GM19099 (cell line): ENCODE measurements around the gene THOP1.
A peak's percentile ranks its signal among the peaks of the same experiment; 100 is the strongest.

Source experiments
- POLR2A ChIP-seq: IDR thresholded peaks from 3 replicates; pipeline ENCODE4 v1.6.1; 2011; ENCODE audit warnings: low read depth; ENCODE audit not compliant: insufficient read length; ENCODE audit errors: extremely low read depth

THOP1 gene

DNA sequence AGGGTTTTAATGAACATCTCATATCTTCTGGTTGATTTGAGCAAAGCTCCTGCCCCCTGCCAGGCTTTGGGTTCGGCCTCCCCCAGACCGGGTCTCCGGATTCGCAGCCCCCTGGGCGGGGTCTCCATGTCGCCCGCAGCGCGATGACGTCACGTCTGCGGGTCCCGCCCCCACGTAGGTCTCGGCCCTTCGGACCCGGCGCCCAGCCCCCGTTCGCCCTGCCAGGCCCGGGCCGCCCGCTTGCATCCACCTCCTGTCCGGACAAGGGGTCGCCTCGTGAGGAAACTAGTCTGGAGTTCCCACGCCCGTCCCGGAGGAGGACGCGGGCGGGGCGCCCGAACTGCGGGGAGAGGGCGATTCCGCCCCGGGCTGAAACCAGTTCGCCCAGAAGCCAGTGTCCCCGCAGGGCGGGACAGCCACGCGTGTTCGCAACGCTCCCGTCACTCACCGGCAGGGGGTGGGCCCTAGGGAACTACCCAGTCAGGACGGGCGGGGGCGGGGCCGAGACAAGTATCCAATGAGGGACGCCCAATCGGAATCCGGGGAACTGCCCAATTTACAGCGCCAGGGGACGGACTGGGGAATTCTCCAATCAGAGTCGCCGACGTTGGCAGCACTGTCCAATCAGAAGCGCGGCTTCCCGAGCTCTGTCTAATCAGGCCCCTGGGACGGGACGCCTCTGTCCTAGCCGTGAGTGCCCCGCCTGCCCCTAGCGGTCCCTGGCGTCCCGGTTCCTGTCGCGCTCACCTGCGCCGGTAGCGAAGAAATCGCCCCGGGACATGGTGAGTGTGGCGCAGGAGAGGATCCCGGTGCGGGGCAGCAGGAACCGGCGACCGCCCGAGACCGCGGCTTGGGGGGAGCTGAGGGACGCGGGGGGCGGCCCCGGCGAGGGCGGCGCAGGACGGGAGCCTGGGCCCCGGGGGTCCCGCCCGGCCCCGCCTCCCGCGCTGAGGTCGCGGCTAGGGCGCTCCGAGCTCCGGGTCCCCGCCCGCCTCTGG is 55.8 kb downstream of the THOP1 start, which contains the start of gene ZNF555:
Gene ZNF555, plus strand, starts transcription at position 682 of the 998 bp plus-strand sequence. Its CDS starts 98 bp downstream, at position 780.
- TF ChIP-seq POLR2A: peak; percentile 39

GRCh38 chr19:2841855-2842574 is 56.7 kb downstream of the THOP1 start:
- TF ChIP-seq POLR2A: no peak

GRCh38 chr19:2845107-2845506 is 59.8 kb downstream of the THOP1 start:
- no peak for TF ChIP-seq POLR2A

DNA sequence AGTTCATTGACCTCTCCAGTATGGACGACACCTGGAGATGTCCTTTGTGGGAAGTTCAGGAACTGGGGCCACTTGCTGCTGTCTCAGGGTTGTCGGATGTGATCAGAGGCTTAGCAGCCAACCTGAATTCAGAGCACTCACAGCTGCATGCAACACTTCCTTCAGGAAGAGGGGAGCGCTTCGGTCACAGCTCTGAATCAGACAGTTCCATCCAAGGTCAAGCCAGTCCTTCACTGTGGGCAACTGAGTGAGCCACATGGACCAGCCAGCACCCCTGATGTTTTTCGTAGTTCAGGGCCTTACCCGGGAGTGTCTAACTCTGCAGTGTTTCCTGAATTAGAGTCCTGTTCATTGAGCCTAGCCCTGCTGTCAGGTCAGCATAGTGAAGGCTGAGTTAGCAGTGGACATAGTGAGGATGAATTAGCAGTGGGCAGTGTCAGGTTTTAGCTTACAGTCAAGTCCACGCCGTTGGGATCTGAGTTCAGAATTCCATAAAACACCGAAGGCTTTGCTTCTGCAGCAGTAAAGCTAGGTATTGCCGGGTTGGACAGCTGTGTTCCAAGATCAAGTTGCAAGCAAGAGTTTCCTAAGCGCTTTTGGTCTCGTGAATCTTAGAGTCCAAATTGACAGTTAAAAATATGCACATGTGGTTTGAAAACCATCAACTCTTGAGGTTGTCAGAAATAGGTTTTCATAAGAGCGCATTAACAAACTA is 61.0 kb downstream of the THOP1 start:
- TF ChIP-seq POLR2A: no peak

- TF ChIP-seq POLR2A: no peak
Observed at GRCh38 chr19:2847507-2847906, 62.2 kb downstream of the THOP1 start.

- no peak for TF ChIP-seq POLR2A
Observed at GRCh38 chr19:2848616-2849015, 63.3 kb downstream of the THOP1 start.

DNA sequence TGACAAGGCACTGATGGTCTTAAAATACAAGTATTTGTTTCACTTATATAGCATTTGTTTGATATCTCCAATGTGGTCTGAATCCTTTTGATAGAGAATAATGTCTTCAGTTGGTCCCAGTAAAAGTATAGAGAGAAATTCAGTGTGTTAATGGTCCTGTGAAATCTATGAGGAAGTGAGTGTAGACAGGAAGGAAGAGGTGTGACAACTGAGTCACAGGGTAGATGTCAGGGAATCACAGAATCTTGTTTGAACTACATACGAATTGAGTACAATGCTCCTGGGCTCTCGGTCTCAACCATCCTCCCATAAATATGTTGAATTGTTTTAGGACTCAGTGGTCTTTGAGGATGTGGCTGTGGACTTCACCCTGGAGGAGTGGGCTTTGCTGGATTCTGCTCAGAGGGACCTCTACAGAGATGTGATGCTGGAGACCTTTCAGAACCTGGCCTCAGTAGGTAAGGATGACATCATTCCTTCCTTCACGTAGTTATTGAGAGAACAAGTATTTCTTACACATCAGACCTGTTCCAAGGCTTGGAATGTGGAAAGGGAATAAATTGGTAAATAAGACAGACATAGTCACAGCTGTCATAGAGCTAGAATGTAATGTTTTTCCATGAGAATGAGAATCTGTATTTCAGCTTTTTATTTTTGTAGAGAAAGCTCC is 65.1 kb downstream of the THOP1 start:
- no peak for TF ChIP-seq POLR2A

- TF ChIP-seq POLR2A: no peak
Observed at GRCh38 chr19:2852598-2852997, 67.3 kb downstream of the THOP1 start.

GRCh38 chr19:2853015-2853606 is 67.8 kb downstream of the THOP1 start:
- TF ChIP-seq POLR2A: no peak

DNA sequence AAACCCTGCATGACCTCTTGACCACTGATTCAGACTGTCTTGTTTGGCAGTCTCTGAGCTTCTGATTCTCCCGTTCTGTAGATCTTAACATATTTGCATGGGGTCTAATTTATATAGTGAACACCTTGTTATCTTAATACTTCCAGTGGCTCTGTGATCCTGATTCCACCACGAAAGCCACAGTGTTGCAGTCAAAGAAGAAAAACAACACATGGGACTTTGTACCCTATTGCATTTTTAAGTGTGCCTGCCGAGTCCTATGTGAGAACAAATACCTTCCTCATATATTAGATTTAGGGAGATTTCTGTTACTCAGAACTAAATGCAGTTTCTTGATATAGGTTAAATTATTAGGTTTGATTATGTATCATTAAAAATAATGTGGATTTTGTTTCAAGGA is 69.5 kb downstream of the THOP1 start:
- TF ChIP-seq POLR2A: no peak

DNA sequence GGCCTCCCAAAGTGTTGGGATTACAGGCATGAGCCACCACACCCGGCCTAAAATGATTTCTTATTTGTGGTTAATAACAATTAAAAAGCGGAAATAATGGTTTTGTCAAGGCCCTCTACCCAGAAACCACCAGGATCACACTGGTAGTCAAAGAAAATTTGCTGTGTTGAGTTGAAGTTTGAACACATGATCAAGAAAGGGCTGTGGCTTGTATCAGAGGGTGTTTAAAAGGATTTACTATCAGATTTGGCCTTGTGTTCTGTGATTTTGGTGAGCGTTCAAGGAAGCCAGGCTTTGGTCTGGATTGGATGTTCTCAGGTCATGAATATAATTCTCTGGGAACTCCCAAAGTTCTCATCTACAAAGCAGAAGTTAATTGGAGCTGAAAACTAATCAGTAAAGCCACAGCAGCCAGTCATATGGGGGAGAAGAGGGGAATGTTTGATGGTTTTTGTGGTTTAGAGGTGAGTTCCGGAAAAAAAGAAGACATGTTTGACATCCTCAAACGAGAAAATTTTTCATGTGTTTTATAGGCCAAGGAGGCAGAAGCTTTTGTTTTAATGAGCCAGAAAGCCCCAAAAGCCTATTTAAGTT is 71.3 kb downstream of the THOP1 start:
- no peak for TF ChIP-seq POLR2A

- no peak for TF ChIP-seq POLR2A
Observed at GRCh38 chr19:2858864-2859263, 73.6 kb downstream of the THOP1 start.

DNA sequence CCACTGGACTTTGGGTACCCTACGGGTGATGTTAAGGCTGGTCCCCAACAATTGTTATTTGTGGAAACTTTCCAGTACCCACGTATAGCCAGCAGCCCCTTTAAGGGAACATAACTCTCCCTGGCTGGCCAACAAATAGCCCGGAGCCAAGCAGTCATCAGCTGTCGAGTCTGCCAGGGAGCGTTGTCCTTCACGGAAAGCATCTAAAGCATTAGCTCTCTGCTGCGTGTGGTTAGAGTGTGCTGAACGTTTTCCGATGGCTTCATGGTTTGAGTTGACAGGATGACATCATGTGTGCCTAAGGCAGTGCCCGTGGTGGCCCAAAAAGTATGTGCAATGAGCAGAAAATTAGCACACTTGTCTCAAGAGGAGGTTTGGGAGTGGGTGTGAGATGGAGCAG is 78.5 kb downstream of the THOP1 start:
- no peak for TF ChIP-seq POLR2A
